Activated CD8-positive, alpha-beta memory T cell treated with anti-CD3 and anti-CD28 coated beads, Interleukin-2, amount 50 U/mL, for 48 hours (primary cell): ENCODE measurements around the gene ARHGAP35.
A peak's percentile ranks its signal among the peaks of the same experiment; 100 is the strongest.
"Not testable (repeated sequence)": the region's sequence is repeated elsewhere in the genome, so short reads cannot be mapped to it uniquely, and the experiment has no call there.

Experiments used
- DNase-seq: peaks from one replicate; pipeline ENCODE4 v3.0.0-alpha.2; 2020

The ARHGAP35 gene

GRCh38 chr19:46845959-46846459 lies 14.8 kb upstream of the ARHGAP35 start:
- no peak for DNase-seq

- no peak for DNase-seq
These were observed 13.3 kb upstream of the ARHGAP35 start for GRCh38 chr19:46847528-46847927.

GRCh38 chr19:46848389-46848788 lies 12.4 kb upstream of the ARHGAP35 start:
- DNase-seq, result no peak

- no peak for DNase-seq
These were observed 11.2 kb upstream of the ARHGAP35 start for GRCh38 chr19:46849610-46850009.

GRCh38 chr19:46850228-46851203 lies 10.3 kb upstream of the ARHGAP35 start, which contains the start of gene AP2S1:
TSS of gene AP2S1 (minus strand) at chr19:46850846. CDS start at chr19:46850766, 80 bp downstream.
- DNase-seq, result peak; percentile 91

GRCh38 chr19:46852830-46853229 lies 8.0 kb upstream of the ARHGAP35 start:
- DNase-seq, result no peak

- not testable (repeated sequence) for DNase-seq
These were observed 6.1 kb upstream of the ARHGAP35 start for GRCh38 chr19:46854698-46855097.

- peak; percentile 92 for DNase-seq
These were observed 4.5 kb upstream of the ARHGAP35 start for GRCh38 chr19:46856062-46857022.

GRCh38 chr19:46859637-46860124 lies 1.1 kb upstream of the ARHGAP35 start:
- DNase-seq, result no peak

- peak; percentile 95 for DNase-seq
These were observed 512 bp upstream of the ARHGAP35 start for GRCh38 chr19:46860125-46860845.

GRCh38 chr19:46861691-46862502 lies 1.1 kb downstream of the ARHGAP35 start:
- peak; percentile 56 for DNase-seq

- DNase-seq, result no peak
These were observed 1.7 kb downstream of the ARHGAP35 start for GRCh38 chr19:46862503-46862834.

GRCh38 chr19:46862974-46863632 lies 2.3 kb downstream of the ARHGAP35 start:
- peak; percentile 50 for DNase-seq

- peak; percentile 46 for DNase-seq
These were observed 3.2 kb downstream of the ARHGAP35 start for GRCh38 chr19:46863818-46864629.

- DNase-seq, result peak; percentile 40
These were observed 5.8 kb downstream of the ARHGAP35 start for GRCh38 chr19:46866407-46867136.

- no peak for DNase-seq
These were observed 6.4 kb downstream of the ARHGAP35 start for GRCh38 chr19:46867170-46867569.

GRCh38 chr19:46868025-46868802 lies 7.4 kb downstream of the ARHGAP35 start:
- no peak for DNase-seq

GRCh38 chr19:46871173-46871572 lies 10.4 kb downstream of the ARHGAP35 start:
- DNase-seq, result not testable (repeated sequence)
